ENCODE results near the gene KRT79. TPM values are rescaled to one million over a fixed set of nuclear protein-coding genes. Genes with fewer than 3 reads are reported as not detected.
"Not testable (repeated sequence)": the region's sequence is repeated elsewhere in the genome, so short reads cannot be mapped to it uniquely, and the experiment has no call there.

The KRT79 gene
- total RNA-seq, 1 donor from 2014 or later: not detected

DNA sequence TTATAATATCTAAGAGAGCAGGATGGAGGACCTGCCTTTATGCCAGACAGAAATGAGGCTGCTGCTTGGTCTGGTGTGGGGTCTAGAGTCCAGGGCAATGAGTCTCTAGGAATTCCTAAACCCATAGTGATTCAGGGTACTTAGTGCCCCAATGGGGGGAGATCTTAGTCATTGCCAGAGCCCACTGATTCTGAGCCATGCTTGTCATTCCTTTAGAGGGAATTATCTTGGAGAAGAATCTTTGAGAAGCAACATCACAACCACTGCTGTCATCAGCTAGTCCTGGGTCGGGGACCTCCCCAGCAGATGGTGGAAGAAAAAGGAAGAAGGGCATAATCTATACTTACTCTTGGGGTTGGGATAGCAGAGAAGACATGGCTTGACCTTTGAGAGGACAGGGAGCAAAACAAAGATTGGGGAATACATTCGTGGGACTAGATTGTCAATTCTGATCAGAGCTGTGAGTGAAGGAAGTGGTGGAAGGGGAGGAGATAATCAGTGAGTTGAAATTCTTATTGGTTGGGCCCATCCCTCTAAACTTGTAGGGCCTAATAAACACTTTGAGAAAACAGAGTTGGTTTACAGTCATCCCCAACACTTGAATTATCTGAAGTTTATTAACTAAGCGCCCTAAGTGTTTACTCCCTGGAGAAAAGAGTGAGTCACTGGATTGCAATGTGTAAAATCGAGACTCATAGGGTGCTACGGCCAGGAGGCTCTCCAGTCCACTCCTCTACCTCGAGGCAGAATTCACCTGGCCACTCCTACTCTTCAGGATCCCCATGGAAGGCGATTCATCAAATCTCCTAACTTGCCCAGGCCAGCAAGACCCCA is 35.2 kb downstream of the KRT79 start:
- Mint-ChIP-seq H3K4me3 (ENCODE audit: low read depth) (no peak overlapping the region), H3K27ac (no peak overlapping the region), H3K9me3 (no peaks in the 10 kb centered on the region), H3K36me3 (ENCODE audit: low read depth) (no peaks in the 10 kb centered on the region), H3K27me3 (ENCODE audit: low read depth) (no peaks in the 10 kb centered on the region), H3K4me1 (ENCODE audit: low read depth) (peaks cover 11% of the 10 kb centered on the region)
- no peak for DNase-seq (ENCODE audit: low spot score)
- intact Hi-C loops (cut with micrococcal nuclease): no loop called here

DNA sequence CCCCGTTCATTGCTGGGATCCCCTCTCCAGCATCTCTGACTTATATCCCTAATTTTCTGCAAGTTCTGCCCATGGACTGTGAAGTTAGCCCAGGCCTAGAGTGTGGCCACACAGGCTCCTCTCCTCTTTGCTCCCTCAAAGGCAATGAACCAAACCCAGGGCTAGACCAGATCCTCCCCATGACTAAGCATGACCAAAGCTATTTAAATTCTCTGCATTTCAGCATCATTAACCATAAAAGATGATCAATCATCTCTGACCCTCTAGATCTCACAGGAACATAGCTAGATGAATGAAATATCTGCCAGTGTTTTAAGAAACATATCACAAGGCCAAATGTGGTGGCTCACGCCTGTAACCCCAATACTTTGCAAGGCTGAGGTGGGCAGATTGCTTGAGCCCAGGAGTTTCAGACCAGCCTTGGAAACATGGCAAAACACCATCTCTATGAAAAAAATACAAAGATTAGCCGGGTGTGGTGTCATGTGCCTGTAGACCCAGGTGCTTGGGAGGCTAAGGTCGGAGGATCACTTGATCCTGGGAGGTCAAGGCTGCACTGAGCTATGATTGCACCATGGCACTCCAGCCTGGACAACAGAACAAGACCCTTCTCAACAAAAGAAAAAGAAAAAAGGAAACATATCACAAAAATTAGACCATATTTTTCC is 36.0 kb downstream of the KRT79 start:
- Mint-ChIP-seq H3K9me3 (no peaks in the 10 kb centered on the region), H3K36me3 (ENCODE audit: low read depth) (no peaks in the 10 kb centered on the region), H3K27me3 (ENCODE audit: low read depth) (no peaks in the 10 kb centered on the region), H3K4me3 (ENCODE audit: low read depth) (no peak overlapping the region), H3K4me1 (ENCODE audit: low read depth) (peaks cover 16% of the 10 kb centered on the region), H3K27ac (no peak overlapping the region)
- intact Hi-C loops (cut with micrococcal nuclease): no loop called here
- no peak for DNase-seq (ENCODE audit: low spot score)

DNA sequence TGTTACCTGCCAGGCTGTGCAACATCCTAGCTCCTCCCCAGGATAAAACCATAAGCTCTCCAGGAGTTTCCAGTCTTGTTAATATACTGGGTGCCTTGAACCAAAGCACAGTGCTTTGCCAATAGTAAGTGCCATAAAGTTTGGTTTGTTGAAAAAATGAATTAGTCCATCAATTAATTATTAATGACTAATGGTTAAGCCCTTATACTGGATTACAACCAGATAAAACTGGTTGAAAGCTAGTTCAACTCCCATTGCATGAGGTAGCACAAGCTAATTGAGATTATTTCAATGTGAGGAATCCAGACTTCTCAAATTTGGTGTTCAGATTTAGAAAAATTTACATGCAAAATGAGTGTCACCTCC is 36.6 kb downstream of the KRT79 start:
- intact Hi-C loops (cut with micrococcal nuclease): no loop called here
- no peak for DNase-seq (ENCODE audit: low spot score)
- H3K36me3 Mint-ChIP-seq (ENCODE audit: low read depth): no peaks in the 10 kb centered on the region
- no peaks in the 10 kb centered on the region for H3K9me3 Mint-ChIP-seq
- H3K4me1 Mint-ChIP-seq (ENCODE audit: low read depth): peaks cover 22% of the 10 kb centered on the region
- no peaks in the 10 kb centered on the region for H3K27me3 Mint-ChIP-seq (ENCODE audit: low read depth)
- H3K4me3 Mint-ChIP-seq (ENCODE audit: low read depth): no peak overlapping the region
- H3K27ac Mint-ChIP-seq: no peak overlapping the region

DNA sequence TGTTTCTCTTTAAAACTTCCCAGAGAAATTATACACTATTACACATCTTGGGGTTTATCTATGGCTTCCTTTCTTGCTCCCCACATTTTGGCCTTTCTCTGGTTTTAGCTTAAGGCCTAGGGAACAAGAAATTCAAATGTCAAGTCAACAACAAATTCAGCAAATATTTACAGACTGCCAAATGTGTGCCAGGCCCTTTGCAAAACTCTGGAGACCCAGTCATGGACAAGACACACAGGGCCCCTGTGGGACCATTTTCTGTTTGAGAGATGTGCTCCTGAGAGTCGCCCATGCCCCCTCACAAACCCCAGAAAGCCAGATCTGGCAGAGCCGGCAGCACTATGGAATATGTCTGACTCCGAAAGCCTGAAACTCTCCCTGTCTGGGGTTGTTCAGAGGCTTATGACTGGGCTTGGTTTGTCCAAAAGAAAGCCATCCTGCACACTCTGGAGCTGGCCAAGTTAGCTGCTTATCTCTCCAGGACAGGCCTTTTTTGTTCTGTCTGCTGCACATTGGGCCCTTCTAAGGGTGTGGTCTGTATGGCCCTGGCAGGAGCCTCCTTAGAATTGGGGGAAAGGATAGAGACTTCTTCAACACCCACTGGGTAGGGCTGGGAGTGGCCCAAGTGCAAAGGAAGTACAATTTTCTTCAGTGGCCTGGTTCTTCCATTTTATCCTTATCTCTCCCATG is 37.1 kb downstream of the KRT79 start:
- no peaks in the 10 kb centered on the region for H3K27me3 Mint-ChIP-seq (ENCODE audit: low read depth)
- H3K4me1 Mint-ChIP-seq (ENCODE audit: low read depth): peaks cover 24% of the 10 kb centered on the region

DNA sequence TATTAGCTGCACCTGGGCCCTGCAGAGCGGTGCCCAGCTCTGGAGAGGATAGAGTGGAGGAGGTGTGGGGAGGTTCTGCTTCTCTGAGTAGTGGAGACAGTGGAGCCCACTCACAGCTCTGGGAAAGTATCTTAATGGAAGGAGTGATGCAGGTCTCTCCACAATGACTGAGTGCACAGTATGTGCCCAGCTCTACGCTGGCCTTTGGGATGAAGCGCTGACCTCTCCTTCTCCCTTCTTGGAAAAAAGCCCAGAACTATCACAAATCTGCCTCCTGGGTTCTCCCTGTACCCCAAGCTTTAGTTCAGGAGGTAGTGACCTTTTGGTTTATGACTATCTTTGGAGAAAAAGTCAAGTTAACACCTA is 37.7 kb downstream of the KRT79 start:
- intact Hi-C loops (cut with micrococcal nuclease): no loop called here
- no peak overlapping the region for H3K4me3 Mint-ChIP-seq (ENCODE audit: low read depth)
- H3K4me1 Mint-ChIP-seq (ENCODE audit: low read depth): peaks cover 28% of the 10 kb centered on the region
- H3K27me3 Mint-ChIP-seq (ENCODE audit: low read depth): peaks cover 2% of the 10 kb centered on the region
- no peaks in the 10 kb centered on the region for H3K36me3 Mint-ChIP-seq (ENCODE audit: low read depth)
- H3K9me3 Mint-ChIP-seq: no peaks in the 10 kb centered on the region
- no peak overlapping the region for H3K27ac Mint-ChIP-seq
- no peak for DNase-seq (ENCODE audit: low spot score)

More for the DNA sequence above, 37.1 kb downstream of the KRT79 start:
- no peaks in the 10 kb centered on the region for H3K36me3 Mint-ChIP-seq (ENCODE audit: low read depth)
- intact Hi-C loops (cut with micrococcal nuclease): no loop called here
- DNase-seq (ENCODE audit: low spot score): no peak
- no peaks in the 10 kb centered on the region for H3K9me3 Mint-ChIP-seq
- H3K4me3 Mint-ChIP-seq (ENCODE audit: low read depth): no peak overlapping the region
- no peak overlapping the region for H3K27ac Mint-ChIP-seq

DNA sequence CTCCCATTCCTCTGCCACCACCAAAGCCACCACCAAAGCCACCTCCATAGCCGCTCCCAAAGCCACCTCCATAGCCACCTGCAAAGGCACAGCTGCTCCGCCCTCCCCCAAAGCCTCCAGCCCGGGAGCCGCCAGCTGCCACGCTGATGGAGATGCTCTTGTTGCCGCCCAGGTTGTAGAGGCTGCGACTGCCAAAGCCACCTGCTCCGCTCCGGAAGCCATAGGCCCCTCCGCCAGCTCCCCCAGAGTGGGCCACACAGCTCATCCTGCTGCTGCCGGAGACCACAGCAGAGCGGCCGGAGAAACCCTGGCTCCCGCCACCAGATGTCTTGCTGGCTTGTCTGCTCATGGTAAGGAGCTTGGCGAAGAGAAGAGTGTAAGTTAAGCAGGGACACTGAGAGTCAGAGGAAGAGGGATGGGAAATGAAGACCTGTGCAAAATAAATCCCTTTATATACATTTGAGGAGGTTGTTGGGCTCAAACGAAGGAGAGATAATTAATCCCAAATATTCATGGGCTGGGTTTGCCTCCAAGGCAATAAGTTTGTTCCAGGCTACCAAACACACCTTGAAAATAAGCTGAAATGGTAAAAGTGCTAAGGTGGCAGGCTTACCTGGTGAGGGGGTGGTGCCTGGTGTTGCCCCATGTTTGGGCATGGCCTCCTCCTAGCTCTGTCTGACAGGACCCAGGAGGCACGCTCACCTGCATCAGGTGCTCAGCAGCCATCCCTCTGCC is 38.2 kb downstream of the KRT79 start, which contains the start of gene KRT3:
Gene KRT3, minus strand, starts transcription at position 424 of the 735 bp plus-strand sequence. Its CDS starts 75 bp downstream, at position 349.
- intact Hi-C loops (cut with micrococcal nuclease): no loop called here
- Mint-ChIP-seq H3K27ac (no peak within 1 kb of the TSS), H3K9me3 (no peaks in the 10 kb centered on the region), H3K4me3 (ENCODE audit: low read depth) (no peak within 1 kb of the TSS), H3K36me3 (ENCODE audit: low read depth) (no peaks in the 10 kb centered on the region), H3K27me3 (ENCODE audit: low read depth) (peaks cover 3% of the 10 kb centered on the region), H3K4me1 (ENCODE audit: low read depth) (peaks cover 28% of the 10 kb centered on the region)
- DNase-seq (ENCODE audit: low spot score): no peak

DNA sequence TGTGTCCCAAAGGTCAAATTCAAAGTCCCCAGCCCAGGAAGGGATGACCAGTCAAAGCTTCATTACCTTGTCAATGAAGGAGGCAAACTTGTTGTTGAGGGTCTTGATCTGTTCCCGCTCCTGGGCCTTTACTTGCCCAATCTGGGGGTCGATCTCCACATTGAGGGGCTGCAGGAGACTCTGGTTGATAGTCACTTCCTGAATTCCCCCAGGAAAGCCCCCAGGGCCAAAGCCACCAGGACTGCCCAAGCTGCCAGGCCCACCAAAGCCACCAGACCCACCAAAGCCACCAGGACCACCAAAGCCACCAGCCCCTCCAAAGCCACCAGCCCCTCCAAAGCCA is 38.8 kb downstream of the KRT79 start:
- peaks cover 28% of the 10 kb centered on the region for H3K4me1 Mint-ChIP-seq (ENCODE audit: low read depth)
- H3K9me3 Mint-ChIP-seq; intact Hi-C loops (cut with micrococcal nuclease); H3K27me3 Mint-ChIP-seq (ENCODE audit: low read depth); H3K4me3 Mint-ChIP-seq (ENCODE audit: low read depth); DNase-seq (ENCODE audit: low spot score); H3K36me3 Mint-ChIP-seq (ENCODE audit: low read depth); H3K27ac Mint-ChIP-seq: not testable (repeated sequence)

DNA sequence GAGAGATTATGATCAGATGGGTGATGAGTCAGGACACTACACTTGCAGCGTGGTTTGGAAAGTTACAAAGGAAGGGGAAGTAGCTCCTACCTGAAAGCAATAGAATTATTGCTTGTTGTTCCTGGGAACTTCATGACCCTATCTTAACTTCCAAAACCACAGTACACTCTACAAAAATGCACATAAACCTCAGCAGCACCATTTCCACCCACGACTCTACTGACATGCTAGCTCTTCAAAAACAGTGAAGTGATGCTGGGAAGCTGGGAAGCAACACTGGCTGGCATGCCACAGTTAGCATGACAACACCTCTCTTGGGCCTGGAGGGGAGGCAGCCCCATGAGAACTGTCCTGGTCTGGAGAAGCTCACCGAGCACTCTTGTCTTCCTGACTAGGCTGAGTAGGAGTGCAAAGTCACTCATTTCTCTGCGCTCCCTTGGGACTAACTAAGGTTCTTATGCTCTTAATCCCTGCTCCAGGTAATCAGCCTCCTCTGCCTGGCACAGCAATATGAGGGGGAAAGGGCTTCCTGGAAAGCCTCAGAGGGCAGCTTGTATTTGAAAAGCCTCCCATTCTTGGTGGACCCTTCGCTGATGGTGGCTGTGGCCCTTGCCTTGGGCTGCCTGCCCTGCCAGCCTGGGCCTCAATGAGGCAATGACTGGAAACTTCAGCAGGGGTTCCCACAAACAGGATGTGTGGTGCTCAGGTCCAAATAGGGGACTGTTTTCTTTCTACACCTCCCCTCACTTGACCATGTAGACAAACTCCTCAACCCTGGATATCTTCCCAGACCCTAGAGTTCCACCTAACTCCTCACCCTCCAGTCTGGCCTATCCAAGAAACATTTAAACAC is 39.4 kb downstream of the KRT79 start:
- Mint-ChIP-seq H3K36me3 (ENCODE audit: low read depth) (no peaks in the 10 kb centered on the region), H3K9me3 (no peaks in the 10 kb centered on the region), H3K27me3 (ENCODE audit: low read depth) (peaks cover 12% of the 10 kb centered on the region), H3K27ac (no peak overlapping the region), H3K4me1 (ENCODE audit: low read depth) (peaks cover 28% of the 10 kb centered on the region), H3K4me3 (ENCODE audit: low read depth) (no peak overlapping the region)
- intact Hi-C loops (cut with micrococcal nuclease): no loop called here
- no peak for DNase-seq (ENCODE audit: low spot score)

DNA sequence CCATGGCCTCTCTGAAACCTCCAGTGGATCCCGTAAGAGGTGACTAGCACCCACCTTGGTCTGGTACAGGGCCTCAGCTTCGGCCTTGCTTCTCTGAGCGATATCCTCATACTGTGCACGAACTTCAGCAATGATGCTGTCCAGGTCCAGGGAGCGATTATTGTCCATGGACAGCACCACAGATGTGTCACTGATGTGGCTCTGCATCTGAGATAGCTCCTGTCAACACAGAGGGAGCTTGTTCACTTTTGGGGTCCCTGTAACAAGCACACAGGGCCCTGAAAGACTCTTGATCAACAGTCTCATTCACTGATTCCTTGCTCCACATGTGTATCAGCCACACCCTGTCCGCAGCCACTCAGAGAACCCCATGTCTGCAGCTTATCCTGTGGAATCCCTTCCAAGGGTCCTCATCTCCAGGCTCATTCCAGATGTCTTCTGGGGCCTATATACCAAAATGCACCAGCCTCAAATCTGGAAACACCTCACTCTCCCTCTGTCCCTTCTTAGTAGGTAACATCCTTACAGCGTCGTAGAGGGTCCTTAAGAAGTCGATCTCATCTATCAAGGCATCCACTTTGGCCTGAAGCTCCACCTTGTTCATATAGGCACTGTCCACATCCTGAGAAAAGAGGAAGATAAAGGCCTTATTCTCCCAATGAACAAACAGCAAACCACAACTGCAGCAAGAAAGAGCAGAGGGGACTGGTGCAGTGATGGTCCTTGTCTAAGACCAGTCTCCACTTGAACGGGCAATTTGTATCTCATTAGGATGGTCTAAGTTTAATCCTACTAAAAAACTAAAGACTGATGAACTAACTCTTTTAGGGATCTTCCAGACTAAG is 41.7 kb downstream of the KRT79 start:
- peaks cover 26% of the 10 kb centered on the region for H3K27me3 Mint-ChIP-seq (ENCODE audit: low read depth)
- intact Hi-C loops (cut with micrococcal nuclease): no loop called here
- H3K27ac Mint-ChIP-seq: no peak overlapping the region
- no peaks in the 10 kb centered on the region for H3K9me3 Mint-ChIP-seq
- no peak overlapping the region for H3K4me3 Mint-ChIP-seq (ENCODE audit: low read depth)
- no peak for DNase-seq (ENCODE audit: low spot score)
- H3K36me3 Mint-ChIP-seq (ENCODE audit: low read depth): no peaks in the 10 kb centered on the region
- peaks cover 28% of the 10 kb centered on the region for H3K4me1 Mint-ChIP-seq (ENCODE audit: low read depth)

DNA sequence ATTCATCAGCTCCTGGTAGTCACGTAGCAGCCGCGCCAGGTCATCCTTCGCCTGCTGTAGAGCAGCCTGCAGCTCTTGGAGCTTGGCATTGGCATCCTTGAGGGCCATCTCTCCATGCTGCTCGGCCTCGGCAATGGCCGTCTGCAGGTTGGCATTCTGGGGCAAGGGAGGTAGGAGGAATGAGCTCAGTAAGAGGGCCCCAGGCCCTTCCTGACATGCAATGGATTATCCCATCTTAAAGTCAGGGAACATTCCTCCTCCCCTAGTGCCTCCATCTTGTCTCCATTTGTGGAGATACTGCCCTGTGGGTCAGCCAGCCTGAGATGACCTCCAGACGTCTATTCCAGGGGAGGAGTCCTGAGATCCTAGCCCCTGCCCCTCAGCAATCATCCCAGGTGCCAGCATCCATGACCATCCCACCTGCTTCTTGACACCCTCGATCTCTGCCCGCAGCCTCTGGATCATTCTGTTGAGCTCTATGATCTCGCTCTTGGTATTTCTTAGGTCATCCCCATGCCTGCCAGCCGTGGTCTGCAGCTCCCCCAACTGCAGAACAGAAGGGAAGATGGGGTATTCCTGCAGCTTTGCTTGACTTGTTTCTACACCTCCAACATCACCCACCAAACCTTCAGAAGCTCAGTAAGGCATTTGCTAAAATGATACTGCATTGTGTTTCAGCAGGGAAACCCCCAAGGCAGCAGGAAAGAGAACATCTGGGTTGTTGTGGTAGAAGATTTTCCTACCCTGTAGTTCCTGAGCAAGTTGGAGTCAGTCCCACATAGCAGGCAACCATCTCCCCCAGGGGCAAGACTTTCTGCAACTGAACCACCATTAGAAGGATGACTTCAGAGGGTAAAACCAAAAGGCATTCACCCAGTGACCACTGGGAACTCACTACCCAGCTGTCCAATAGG is 42.6 kb downstream of the KRT79 start:
- Mint-ChIP-seq H3K9me3 (no peaks in the 10 kb centered on the region), H3K27ac (no peak overlapping the region)
- DNase-seq (ENCODE audit: low spot score): no peak

More for the DNA sequence above, 42.6 kb downstream of the KRT79 start:
- Mint-ChIP-seq H3K4me3 (ENCODE audit: low read depth) (no peak overlapping the region), H3K36me3 (ENCODE audit: low read depth) (no peaks in the 10 kb centered on the region), H3K4me1 (ENCODE audit: low read depth) (peaks cover 28% of the 10 kb centered on the region), H3K27me3 (ENCODE audit: low read depth) (peaks cover 29% of the 10 kb centered on the region)
- intact Hi-C loops (cut with micrococcal nuclease): no loop called here

Data from activated T-helper 2 cell treated with anti-CD3 and anti-CD28 coated beads, Interferon-gamma antibody, Interleukin-2, Interleukin-4, amounts not matched to agents 10 μg/mL and 5 μg/mL and 100 μg/mL, durations not matched to agents 14 hours and 24 hours and 36 hours (primary cell).